Omental fat pad (tissue), 4 donors: ENCODE data around the gene IMMT. TPM values are rescaled to one million over a fixed set of nuclear protein-coding genes. Genes with fewer than 3 reads are reported as not detected.

Experiments
- ATAC-seq: fragments of 150-250 bp; one replicate; pipeline ENCODE4 v1.9.1; 2016; ENCODE audit warnings: mild to moderate bottlenecking, moderate library complexity; ENCODE audit not compliant: low FRiP score
- DNase-seq: peaks from one replicate; pipeline ENCODE4 v3.0.0-alpha.2; 2019; ENCODE audit warnings: low spot score
- CTCF ChIP-seq, 3 donors: fragments of 450-650 bp; IDR thresholded peaks; one replicate each; pipeline ENCODE4 v1.5.1; 2016 to 2017; ENCODE audit warnings: antibody characterized with exemption in 3 of 3, mild to moderate bottlenecking in 3 of 3, moderate library complexity in 2 of 3
- total RNA-seq, 4 donors: library from RNA; depleted of rRNA; stranded (reverse); fragments of >200 nt; gene quantifications; one replicate each; pipeline ENCODE4 v1.1.0, GENCODE V29; 2016

Gene IMMT
- total RNA-seq, 4 donors from 2014 or later = 52.2 to 64.7 (median 58.7) TPM

DNA sequence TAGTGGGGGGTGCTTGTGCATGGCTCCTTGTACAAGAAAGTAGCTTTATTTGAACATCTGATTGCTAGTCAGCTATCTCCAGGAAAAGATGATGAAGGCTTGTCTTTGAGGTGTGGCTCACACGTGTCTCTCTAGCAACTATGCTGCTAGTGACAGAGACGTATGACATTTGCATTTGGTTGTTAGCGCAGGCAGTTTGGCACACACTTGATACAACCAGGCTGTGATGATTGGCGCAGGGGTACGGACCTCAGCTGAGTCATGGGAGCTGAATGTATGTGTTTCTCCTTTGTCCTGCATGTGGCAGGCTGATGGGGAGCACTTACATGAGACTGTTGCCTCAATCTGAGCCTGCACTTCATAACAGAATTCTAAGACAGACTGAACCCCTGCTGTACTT is 59.6 kb downstream of the IMMT start:
- DNase-seq (no peak), ATAC-seq (no peak)
- no peak for TF ChIP-seq CTCF (IDR thresholded peaks at IDR 0.05)

DNA sequence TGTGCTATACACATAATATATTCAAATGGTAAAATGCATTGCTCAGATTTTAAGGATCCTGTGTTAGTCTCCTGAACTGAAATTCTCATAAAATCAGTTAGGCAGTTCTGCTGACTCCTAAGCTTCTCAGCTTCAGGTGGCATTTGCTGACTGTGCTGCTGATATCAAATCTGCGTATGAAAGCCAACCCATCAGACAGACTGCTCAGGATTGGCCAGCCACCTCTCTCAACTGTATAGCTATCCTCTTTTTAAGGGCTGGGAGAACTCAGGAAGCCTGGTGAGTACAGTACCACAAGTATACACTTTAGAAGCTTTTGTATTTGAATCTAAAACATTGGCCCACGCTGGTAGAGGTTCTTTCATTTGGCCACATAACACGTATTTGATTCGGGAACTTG is 60.6 kb downstream of the IMMT start:
- DNase-seq (no peak), ATAC-seq (no peak)
- TF ChIP-seq CTCF (IDR thresholded peaks at IDR 0.05) = no peak

DNA sequence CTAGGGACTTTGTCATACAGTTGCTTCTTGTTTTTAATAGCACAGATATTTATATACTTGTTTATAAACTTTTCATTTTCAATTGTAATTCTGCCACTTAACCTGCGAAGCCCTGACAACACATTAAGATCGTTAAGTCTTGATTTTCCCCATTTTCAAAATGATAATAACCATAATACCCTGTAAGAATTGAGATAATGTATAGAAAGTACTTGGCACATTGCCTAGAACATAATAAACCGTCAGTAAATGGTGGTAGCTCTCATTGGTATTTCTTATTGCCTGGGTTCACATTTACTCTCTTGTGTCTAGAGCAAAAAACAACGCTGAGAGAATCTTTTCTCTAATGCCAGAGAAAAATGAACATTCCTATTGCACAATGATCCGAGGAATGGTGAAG is 70.6 kb downstream of the IMMT start:
- TF ChIP-seq CTCF (IDR thresholded peaks at IDR 0.05) = no peak
- DNase-seq = no peak
- ATAC-seq = no peak

DNA sequence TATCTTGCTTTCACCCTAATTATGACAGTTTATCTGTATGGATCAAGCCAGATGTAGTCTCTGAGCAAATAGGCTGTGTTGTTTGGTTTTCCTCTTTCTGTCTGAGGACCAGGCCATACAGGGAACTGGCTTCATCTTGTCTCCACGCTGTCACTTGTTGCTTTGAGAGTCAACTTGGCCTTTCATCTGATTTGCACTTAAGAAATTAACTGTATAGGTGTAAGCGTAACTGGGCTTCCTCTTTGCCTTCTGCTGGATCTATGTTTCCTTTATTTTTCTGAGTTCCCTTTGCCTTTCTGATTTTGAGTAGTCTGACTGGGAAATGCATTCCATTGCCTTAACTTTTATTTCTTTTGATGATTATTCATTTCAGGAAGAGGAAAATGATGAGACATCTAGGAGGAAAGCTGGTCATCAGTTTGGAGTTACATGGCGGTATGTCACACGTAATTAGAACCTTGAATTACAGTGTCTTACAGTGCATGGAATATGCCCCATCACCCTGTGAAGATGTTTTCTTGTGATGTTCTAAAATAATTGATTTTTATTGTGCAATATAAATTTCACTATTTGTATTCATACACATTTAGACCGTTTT is 71.8 kb downstream of the IMMT start:
- ATAC-seq = no peak
- TF ChIP-seq CTCF (IDR thresholded peaks at IDR 0.05) = no peak
- DNase-seq = no peak

- no peak for ATAC-seq
- no peak for TF ChIP-seq CTCF (IDR thresholded peaks at IDR 0.05)
- DNase-seq = no peak
These were observed 77.1 kb downstream of the IMMT start for GRCh38 chr2:86118130-86118529.

DNA sequence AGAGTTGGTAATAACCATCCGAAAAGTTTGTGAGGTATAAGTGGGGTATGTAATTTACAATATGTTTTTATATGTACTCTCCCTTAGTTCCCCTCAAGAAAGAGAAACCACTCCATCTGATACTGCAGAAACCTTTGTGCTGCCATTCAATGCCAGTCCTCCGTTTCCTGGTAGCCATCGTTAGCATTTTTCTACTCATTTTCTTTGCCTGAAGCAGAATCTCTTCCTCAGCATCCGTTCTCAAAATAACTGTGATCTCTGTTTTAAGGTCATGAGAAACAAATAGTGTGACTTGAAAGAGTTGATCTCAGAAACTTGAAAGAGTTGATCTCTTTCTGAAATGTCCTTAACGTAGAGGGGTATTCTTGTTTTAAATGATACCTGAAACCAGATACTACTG is 88.2 kb downstream of the IMMT start:
- ATAC-seq = no peak
- TF ChIP-seq CTCF (IDR thresholded peaks at IDR 0.05) = no peak
- no peak for DNase-seq
